G401.6 (cell line): ENCODE measurements around the gene FTCD.

Experiments used
- FAIRE-seq: peaks from 2 replicates; lab custom pipeline; 2012; peaks lifted over from hg19 to GRCh38; lab: Jason Lieb, UNC

The FTCD gene

DNA sequence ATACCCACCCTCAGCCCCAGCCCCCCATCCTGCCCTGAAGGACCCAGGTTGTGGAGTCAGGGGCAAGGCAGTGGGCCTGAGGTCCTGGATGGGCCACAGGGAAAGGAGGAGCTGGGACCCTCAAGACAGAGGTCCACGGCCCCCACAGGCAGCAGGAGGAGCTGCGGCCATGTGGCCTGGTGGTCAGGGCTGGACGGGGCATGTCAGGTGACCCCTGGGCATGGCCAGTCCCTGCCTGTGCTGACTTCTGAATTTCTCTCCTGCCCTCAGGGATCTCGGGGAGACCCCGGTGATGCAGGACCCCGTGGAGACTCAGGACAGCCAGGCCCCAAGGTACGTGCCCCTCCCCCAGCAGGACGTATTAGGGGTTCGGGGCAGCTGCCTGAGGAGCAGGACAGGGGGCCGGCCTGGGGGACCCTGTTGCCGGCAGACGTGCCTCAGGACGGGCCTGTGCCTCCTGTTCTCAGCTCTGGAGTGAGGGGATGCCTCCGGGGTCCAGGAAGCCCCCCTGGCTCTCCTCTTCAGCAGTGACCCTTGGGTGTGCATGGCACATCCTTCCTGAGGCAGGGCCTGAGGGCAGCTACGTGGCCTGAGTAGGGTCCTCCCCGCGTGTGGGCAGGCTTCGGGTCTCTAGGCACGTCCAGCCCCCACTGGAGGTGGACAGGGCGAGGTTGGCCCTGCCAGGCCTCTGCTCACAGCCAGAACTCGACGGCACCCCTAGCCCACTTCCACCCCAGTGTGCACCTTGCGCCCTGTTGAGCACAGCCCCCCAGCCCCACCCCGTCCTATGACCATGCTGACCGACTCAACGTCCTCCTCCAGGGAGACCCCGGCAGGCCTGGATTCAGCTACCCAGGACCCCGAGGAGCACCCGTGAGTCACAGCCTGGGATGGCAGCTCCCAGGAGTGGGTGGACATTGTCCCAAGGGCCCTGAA lies 33.8 kb downstream of the FTCD start:
- no peak for FAIRE-seq

DNA sequence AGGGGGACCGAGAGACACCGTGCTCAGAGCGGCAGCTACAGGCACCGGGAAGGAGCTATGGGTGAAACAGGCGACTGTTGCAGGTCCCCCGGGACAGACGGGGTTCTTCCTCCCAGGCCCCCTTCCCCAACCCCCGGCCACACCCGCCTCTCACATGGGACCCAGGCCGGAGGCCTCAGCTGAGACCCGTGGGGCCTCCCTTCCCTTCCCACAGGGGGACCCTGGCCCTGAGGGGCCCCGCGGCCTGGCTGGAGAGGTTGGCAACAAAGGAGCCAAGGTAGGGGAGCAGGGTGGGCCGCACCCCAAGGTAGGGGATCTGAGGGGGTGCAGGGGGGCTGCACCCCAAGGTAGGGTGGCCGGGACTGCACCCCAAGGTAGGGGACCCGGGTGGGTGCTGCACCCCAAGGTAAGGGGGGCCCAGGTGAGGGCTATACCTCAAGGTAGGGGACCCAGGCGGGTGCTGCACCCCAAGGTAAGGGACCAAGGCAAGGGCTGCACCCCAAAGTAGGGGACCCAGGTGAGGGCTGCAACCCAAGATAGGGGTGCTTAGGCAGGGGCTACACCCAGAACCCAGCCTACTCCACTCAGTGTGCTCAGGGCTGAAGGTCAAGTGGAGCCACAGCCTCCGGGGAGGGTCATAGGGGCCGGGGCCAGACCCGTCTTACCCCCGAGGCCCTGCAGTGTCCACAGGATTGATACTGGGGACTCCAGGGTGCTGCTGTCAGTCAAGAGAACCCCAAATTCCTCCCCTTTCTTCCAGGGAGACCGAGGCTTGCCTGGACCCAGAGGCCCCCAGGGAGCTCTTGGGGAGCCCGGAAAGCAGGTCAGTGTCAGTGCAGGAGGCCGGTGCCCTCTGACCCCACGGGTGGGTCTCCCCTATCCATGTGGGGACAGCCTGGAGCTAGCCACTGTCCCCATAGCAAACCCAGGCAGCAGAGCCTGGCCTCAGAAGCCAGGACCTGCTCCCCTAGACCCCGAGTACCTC lies 34.8 kb downstream of the FTCD start:
- no peak for FAIRE-seq

DNA sequence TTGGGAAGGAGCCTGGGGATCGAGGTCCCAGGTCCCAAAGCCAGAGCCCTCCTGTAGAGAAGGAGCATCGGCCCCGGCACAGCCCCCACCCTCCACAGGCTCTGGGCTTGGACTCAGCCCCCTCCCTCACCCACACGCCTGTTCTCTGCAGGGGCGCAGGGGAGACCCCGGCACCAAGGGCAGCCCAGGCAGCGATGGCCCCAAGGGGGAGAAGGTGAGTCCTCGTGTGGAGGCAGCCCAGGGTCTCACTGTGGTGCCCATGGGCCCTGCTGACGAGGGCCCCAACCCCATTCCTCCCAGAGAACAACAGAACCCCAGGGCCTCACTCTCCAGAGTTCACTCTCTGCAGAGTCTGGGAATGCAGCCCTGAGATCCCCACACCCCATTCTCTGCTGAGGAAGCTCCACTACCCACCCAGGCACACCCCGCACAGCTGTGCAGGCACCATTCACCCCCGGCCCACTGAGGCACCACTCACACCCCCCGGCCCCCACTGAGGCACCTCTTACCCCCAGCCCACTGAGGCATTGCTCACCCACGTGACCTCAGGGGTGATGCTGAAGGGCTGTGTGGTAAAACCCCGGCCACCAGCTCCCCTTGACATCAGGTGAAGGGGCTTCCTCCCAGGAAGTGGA lies 35.6 kb downstream of the FTCD start:
- no peak for FAIRE-seq

- FAIRE-seq = no peak
Measured at GRCh38 chr21:46119144-46119636, 36.2 kb downstream of the FTCD start.

DNA sequence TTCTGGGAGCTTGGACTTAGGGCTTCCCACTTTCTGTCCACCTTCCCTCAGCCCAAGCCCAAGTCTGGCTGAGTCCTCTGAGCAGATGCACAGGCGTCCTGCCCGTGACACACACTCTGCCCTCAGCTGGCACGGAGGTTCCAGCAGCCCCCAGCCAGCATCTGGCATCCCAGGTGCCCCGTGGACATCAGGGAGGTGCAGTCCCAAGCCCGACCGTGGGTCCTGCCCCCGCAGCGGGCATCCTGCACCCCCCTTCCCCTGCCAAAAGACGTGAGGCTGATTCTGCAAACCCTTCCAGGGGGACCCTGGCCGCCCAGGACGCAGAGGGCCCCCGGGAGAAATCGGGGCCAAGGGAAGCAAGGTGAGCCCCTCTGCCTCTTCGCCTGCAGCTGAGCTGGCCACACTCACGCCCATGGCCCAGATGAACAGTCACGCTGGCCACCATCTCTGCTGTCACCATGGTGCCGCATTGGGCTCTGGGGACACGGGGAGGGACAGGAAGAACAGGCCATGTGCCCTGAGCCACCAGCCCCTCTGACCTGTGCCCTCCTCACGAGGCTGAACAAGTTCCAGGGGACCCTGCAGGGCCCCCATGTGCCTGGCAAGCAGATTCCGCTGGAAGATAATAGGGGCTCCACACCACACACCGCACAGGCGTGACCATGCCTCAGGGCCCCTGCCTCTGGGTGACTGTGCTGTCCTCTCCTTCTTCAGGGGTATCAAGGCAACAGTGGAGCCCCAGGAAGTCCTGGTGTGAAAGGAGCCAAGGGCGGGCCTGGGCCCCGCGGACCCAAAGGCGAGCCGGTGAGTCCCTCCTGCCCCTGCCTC lies 36.8 kb downstream of the FTCD start:
- FAIRE-seq = no peak

- no peak for FAIRE-seq
Measured at GRCh38 chr21:46117586-46118315, 37.6 kb downstream of the FTCD start.

GRCh38 chr21:46116776-46117585 lies 38.4 kb downstream of the FTCD start:
- FAIRE-seq = no peak

- no peak for FAIRE-seq
Measured at GRCh38 chr21:46116189-46116775, 39.1 kb downstream of the FTCD start.

DNA sequence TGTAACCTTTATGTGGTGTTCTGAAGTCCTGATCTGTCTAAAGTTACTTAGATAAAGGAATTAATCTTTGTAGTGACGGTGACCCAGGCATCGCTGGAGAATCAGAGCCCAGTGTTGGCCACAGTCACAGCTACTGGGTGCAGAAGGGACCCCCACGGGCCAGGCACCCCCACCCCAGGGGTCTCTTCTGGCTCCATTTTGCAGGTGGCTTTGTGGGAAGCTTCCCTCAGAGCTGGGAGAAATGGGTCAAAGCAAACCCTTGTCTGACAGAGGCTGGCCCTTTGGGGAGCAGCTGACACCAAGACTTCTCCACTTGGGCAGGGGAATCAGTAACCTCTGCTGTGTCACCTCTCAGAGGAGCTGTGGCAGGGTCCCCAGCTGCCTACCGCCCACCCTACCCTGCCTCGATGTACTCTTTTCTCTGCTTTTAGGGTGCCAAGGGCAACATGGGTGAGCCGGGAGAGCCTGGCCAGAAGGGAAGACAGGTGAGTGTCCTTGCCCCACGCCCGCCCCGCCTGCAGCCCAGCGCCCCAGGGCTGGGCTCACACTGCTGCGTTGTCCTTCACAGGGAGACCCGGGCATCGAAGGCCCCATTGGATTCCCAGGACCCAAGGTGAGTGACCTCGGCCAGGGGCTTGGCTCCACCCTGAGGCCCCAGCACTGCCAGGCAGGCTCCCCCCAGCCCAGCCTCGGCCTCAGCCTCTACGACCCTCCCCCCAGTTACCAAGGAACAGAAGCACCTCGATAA lies 39.8 kb downstream of the FTCD start:
- no peak for FAIRE-seq

DNA sequence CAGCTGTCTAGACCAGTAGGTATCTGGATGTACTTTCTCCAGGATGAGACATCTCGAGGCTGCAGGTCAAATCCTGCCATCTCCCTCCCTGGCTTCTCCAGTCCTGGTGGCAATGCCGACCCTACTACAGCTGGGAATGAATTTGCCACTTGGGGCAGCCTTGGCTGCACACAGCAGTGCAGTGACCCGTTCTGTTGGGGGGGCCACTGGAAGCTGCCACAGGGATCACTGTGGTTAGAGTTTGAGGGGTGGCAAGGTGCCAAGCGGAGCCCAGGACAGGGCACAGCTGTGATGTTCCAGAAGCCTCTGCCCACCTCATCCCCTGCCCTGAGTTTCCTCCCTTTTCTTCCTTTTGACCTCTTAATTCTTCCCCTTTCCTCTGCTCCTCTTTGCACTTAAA lies 40.4 kb downstream of the FTCD start:
- no peak for FAIRE-seq

DNA sequence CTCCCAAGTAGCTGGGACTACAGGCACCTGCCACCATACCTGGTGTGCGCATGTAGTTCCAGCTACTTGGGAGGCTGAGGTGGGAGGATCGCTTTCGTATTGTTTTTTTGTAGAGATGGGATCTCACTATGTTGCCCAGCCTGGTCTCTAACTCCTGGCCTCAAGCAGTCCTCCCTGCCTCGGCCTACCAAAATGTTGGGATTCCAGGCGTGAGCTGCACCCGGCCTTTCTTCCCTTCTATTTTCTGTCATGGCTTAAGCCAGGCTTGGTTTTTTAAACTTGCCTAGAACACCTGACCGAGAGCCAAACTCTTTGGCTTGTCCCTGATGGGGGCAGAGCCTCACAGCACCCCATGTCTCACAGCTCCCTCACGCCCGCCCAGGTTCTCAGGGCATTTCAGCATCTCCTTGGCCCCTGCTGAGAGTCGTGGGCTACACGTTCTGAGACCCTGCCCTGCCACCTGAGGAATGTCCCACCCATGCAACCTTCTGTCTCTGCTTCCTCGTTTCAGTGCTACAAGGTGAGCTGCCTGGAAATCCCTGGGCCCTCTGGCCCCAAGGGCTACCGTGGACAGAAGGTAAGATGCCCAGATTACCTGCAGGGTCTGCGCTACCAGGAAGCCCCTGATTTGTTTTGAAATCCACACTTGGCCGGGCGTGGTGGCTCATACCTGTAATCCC lies 41.7 kb downstream of the FTCD start:
- no peak for FAIRE-seq

DNA sequence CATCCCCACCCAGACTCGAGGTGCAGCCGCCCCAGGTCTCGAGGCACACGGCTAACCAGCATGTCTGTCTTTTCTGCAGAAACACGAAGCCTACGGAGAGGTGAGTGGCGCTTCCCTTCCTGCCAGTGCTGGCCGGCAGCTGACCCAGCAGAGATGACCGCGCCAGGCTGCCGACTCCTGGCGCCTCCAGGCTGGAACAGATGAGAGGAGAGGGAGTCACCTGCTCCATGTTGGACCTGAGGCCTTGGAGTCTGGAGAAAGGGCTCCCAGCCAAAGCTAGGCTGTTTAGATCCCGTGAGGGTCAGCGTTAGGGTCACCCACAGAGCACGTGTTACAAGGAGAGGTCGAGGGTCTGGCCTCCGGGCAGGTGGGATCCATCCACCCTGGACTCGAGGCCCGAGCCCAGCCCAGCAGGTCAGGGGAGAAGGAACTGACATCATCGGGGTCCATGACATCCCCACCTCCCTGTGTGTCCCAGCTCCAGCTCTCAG lies 42.6 kb downstream of the FTCD start:
- no peak for FAIRE-seq

GRCh38 chr21:46111857-46112724 lies 43.3 kb downstream of the FTCD start:
- FAIRE-seq = no peak

DNA sequence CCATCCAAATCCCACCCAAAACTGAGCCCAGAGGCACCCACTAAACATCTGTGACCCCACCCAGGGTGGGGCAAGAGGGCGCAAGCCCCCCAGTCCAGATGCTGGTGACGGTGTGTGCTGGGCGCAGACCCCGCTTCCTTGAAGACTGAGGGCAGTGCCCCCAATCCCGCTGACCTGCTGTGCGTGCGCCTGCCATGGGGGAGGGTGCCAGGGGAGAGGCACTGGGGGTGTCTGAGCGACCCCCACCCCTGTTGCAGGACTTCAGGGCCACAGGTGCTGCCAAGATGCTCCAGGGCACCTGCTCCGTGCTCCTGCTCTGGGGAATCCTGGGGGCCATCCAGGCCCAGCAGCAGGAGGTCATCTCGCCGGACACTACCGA lies 44.2 kb downstream of the FTCD start:
- FAIRE-seq = no peak

DNA sequence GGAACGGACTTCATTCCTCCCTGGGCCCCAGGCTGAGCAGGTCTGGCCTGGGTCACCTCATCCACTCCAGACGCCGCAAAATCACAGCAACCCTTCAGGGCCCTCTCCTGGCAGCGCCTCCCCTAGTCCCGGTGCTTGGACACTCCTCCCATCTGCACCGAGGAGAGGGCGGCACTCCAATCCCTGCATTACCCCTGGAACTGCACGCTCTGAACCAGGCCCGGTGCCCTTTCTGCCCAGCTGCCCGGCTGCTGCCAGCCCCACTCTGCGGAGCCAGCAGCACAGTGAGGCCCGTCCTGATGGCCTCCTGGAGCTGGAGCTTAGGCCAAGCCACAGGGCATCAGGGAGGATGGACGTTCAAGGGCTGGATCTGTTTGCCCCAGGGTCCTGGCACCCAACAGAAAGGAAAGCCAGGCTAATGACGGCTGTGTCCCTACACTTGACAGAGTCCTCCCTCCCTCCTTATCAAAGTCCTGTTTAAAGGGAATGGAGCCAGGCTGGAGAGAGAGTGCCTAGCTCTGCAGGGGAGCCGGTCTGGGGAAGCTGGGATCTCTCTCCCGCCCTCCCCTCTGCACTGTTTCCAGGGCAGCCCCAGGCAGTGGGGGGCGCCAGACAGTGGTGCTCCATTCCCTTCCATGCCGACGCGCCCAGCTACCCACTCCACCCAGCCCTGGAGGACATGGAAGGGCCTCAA lies 44.7 kb downstream of the FTCD start:
- no peak for FAIRE-seq
